GM21717 (cell line): ENCODE measurements around the gene KLF16.
"Not testable (repeated sequence)": the region's sequence is repeated elsewhere in the genome, so short reads cannot be mapped to it uniquely, and the experiment has no call there.

ENCODE experiments used
- ATAC-seq: cut with Tn5 transposase; IDR thresholded peaks from one replicate; pipeline ENCODE4 v1.9.1; 2021; ENCODE audit warnings: mild to moderate bottlenecking, moderate library complexity; ENCODE audit not compliant: unreplicated experiment

Gene KLF16

GRCh38 chr19:1863328-1863637 lies at the start of gene KLF16:
Gene KLF16, minus strand, starts transcription at chr19:1863579. Its CDS starts 82 bp downstream, at chr19:1863497.
- no peak for ATAC-seq

DNA sequence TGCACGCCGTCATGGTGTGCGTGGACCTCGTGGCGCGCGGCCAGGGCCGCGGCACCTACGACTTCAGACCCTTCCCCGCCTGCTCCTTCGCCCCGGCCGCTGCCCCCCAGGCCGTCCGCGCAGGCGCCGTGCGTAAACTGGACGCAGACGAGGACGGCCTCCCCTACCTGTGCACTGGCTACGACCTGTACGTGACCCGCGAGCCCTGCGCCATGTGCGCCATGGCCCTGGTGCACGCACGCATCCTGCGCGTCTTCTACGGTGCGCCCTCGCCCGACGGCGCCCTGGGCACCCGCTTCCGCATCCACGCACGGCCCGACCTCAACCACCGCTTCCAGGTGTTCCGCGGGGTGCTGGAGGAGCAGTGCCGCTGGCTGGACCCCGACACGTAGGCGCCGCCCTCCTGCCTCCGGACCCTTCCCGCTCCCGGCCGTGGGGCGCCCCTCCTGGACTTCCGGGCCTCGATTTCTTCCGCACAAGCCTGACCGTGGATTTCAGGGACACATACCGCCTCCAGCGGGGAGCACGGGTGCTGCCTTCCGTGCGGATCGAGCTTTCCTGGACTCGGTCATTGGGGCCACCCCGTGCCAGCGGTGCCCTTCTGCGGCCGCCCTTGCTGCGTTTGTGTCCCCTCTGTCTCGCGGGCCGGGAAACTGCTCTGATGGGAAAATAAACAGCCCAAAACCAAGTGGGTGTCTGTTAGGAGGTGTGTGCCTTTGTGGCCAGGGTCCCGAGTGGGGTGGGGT lies 49.6 kb upstream of the KLF16 start:
- no peak for ATAC-seq

DNA sequence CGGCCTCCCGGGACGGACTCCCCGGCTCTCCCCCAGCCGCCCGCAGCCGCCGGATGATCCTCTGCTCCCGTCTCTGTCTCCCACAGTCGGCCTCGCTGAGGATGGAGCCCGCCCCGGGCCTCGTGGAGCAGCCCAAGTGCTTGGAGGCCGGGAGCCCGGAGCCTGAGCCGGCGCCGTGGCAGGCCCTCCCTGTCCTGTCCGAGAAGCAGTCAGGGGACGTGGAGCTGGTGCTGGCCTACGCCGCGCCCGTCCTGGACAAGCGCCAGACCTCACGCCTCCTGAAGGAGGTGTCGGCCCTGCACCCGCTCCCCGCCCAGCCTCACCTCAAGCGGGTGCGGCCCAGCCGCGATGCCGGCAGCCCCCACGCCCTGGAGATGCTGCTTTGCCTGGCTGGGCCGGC lies 48.6 kb upstream of the KLF16 start:
- no peak for ATAC-seq

DNA sequence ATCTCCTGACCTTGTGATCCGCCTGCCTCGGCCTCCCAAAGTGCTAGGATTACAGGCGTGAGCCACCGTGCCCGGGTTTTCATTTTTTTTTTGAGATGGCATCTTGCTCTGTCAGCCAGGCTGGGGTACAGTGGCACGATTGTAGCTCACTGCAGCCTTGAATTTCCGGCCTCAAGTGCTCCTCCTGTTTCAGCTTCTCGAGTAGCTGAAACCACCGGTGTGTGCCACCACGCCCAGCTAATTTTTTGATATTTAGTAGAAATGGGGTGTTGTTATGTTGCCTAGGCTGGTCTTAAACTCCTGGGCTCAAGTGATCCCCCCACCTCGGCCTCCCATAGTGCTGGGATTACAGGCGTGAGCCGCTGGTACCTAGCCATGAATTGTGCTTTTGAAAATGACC lies 47.7 kb upstream of the KLF16 start:
- ATAC-seq = no peak

GRCh38 chr19:1910177-1910576 lies 46.8 kb upstream of the KLF16 start:
- no peak for ATAC-seq

DNA sequence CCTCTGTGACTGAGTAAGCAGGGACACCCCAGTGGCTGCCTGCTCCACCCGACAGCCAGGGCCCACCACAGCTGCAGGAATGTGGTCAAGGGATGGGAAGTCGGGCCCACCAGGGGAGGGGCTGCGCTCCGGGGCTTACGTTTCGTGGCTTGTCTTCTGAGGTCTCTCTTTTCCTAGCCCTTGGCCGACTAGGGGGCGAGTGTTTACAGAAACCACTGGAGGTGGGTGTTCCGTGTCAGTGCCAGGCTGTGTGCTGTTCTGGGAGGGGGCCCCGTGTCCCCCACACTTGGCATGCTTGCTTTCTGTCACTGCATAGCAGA lies 46.3 kb upstream of the KLF16 start:
- no peak for ATAC-seq

DNA sequence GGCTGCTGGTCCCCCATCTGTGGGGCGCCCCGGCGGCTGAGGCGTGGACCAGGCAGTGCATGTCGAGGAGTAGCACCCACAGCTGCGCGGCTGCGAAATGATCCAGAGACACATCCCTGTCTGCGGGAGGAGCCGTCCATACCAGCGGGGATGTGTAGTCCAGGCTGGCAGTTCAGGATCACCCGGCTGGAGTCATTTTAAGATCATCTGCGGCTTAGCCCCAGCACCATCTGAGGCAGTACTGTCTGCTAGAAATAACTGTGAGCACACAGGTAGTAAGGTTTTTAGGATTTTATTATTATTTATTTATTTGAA lies 44.9 kb upstream of the KLF16 start:
- ATAC-seq = no peak

DNA sequence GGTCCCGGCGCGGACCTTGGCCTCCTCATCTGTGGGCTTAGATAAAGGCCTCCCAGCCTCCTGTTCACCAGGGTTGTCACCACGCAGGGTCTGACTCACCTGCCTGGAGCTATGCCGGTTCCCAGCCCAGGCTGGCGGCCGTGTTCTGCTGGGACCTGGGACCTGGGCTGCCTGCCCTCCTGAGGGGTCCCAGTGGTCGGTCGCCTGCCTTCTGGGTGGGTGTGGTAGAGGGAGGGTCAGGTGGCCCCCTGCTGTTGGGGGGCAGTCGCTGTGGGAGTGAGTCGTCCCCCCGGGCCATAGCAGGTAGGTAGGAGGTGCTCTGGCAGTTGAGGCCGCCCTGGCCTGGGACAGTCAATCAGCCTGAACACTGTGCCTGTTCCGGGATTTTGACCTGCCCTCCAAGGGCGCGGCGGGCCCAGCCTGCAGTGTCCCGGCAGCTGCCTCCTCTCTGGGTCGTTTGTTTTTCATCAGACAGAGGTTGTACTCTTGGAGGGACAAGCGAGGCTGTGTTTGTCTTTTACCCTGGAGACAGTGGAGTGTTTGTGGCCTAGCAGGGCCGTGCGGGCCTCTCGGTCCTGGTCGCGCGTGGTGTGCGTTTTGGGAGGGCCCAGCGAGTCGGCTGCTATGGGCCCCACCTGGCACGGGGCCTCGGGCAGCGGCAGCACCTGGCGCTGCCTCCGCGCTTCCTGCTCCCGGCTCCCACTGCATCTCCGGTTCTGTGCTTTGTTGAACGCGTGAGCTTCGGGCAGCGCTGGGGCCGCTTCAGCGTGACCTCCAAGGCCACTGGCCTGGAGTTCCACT lies 44.4 kb upstream of the KLF16 start:
- no peak for ATAC-seq

DNA sequence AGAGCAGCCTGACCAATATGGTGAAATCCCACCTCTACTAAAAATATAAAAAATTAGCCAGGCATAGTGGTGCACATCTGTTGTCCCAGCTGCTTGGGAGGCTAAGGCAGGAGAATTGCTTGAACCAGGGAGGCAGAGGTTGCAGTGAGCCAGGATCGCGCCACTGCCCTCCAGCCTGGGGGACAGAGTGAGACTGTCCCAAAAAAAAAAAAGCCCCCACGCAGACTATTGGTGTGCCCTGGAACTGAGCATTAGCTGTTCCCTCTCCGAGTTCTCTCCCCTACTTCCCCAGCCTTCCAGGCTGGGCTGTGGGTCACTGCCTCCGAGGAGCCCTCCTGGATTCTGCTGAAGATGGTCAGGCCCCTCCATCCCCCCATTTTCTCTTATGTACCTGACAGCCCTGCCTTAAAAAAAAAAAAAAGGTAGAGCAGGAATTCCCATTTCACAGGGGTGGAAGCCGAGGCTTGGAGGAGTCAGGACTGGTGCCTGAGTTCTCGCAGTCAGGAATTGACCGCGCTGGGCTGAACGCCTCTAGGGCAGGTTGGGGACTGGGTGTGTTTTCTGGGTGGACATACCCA lies 43.7 kb upstream of the KLF16 start:
- ATAC-seq = no peak

DNA sequence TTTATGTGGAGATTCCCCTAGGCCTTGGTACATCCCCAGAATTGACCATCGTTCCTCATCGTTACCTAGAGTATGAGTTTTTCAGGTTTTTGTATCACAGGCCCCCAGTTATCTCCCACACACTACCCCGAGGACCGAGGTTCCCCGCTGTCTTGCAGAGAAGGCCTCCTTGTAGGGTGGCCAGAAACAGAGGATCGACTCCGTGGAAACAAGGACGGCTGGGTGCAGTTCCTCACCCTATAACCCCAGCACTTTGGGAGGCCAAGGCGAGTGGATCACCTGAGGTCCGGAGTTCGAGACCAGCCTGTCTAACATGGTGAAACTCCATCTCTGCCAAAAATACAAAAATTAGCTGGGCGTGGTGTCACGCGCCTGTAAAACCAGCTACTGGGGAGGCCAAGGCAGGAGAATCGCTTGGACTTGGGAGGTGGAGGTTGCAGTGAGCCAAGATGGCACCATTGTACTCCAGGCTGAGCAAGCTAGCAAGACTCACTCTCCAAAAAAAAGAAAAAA lies 42.5 kb upstream of the KLF16 start:
- ATAC-seq = no peak

DNA sequence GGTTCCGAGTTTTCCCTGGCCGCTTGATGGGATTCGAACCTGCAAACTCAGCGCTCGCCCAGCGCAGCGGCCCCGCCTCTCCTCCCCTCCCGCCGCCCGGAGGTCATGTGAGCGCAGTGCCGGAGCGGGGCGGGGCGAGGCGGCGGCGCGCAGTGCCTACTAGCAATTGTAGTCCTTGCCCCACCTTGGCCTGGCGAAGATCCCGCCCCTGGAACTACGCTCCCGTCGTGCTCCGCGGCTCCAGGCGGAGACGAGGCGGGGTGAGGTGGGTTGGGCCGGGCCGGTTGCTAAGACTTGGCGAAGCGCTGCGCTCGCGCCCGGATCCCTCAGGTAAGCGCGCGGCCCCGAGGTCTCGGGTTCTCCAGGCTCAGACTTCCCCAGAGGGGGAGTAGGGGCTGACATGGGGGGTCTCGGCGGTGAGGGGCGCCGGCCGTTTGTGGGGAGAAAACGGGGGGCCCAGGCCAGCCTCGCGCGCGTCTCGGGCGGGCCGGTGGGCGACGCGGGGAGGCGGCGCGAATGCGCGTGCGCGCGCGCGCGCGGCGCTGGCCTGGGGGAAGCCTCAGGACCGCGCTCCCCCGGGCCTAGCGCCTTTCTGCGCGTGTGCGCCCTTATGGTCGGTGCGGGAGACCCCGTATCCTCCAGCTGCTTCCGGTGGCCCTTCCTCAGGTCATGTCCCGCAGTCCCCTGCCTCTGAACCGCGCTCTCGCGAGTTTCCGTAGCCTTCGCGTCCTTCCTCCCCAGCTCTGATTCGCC lies 41.9 kb upstream of the KLF16 start, which contains the start of the genes ADAT3 and SCAMP4:
Gene ADAT3 (plus strand): TSS at position 290 of the 753 bp plus-strand sequence. CDS start 6,649 bp downstream, outside the sequence.
Gene SCAMP4 (plus strand): TSS at position 290 of the 753 bp plus-strand sequence. CDS start 9,621 bp downstream, outside the sequence.
- peak; percentile 64 for ATAC-seq

- ATAC-seq = no peak
Measured at GRCh38 chr19:1904860-1905109, 41.4 kb upstream of the KLF16 start.

- ATAC-seq = no peak
Measured at GRCh38 chr19:1902923-1903322, 39.5 kb upstream of the KLF16 start.

DNA sequence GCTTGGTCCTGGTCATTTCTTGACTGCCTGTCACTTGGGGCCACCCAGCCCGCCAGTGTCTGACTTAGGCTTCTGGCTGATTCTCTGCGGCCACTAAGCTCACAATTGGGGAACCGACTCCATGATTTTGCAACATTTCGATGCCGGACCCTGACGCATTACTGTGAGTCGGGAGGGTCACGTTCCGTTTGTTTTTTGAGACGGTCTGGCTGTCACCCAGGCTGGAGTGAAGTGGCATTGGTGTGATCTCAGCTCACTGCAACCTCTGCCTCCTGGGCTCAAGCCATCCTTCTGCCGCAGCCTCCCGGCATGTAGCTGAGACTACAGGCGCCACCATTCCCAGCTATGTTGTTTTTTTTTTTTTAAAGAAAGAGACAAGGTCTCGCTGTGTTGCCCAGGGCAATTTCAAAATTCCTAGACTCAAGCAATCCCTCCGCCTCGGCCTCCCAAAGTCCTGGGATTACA lies 38.6 kb upstream of the KLF16 start:
- ATAC-seq = no peak

- no peak for ATAC-seq
Measured at GRCh38 chr19:1896508-1896907, 33.1 kb upstream of the KLF16 start.

DNA sequence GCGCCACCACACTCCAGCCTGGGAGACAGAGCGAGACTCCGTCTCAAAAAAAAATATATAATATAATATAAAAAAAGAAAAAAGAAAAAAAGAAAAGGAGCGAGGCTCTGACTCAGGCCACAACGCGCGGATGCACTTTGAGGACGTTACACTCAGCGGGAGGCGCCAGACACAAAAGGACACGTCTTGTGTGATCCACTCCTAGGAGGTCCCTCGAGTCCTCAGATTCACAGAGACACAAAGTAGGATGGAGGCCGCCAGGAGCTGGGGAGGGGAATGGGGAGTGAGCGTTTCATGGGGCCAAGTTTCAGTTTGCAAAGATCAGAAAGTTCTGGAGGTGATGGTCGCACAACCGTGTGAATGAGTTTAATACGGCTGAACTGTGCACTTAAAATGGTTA lies 30.4 kb upstream of the KLF16 start:
- ATAC-seq = no peak

DNA sequence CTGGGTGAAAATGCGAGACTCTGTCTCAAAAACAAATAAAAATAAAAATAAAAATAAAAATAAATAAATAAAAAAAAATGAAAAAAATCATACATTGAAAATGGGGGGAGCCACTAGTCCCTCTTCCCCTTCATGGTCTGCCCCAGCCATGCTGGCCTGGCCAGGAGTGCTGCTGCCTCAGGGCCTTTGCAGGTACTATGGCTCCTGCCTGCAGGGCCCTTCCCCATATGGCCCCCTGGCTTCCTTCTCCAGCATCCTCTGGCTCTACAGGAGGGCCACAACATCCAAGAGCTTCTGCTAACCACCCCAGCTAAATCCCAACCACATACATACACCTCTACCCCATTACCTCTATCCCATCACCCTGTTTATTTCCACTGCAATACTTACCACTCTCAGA lies 26.5 kb upstream of the KLF16 start:
- ATAC-seq = no peak

DNA sequence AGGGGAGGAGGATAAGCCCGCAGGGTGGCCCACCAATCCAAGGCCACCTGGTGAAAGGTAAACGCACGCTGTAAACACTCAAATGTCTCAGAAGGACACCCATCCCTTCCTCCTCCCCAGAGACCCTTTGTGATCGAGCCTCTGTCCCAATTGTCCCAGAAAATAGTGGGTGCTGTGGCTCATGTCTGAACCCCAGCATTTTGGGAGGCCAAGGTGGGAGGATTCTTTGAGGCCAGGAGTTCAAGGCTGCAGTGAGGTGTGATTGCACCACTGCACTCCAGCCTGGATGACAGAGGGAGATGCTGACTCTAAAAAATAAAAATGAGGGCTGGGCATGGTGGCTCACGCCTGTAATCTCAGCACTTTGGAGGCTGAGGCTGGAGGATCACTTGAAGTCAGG lies 25.0 kb upstream of the KLF16 start:
- ATAC-seq = no peak

DNA sequence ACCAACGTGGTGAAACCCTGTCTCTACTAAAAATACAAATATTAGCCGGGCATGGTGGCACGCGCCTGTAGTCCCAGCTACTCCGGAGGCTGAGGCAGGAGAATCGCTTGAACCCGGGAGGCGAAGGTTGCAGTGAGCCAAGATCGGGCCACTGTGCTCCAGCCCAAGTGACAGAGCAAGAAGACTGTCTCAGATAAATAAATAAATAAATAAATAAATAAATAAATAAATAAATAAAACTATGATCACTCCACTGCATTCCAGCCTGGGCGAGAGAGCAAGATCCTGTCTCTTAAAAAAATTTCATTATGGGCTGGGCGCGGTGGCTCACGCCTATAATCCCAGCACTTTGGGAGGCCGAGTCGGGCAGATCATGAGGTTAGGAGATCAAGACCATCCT lies 23.0 kb upstream of the KLF16 start:
- not testable (repeated sequence) for ATAC-seq

GRCh38 chr19:1885398-1886119 lies 22.2 kb upstream of the KLF16 start, which contains the start of gene ABHD17A:
Gene ABHD17A, minus strand, starts transcription at chr19:1885496. Its CDS starts 3,930 bp downstream, at chr19:1881566.
- ATAC-seq = peak; percentile 49
